Measurements from ENCODE around the gene EVL.

DNA sequence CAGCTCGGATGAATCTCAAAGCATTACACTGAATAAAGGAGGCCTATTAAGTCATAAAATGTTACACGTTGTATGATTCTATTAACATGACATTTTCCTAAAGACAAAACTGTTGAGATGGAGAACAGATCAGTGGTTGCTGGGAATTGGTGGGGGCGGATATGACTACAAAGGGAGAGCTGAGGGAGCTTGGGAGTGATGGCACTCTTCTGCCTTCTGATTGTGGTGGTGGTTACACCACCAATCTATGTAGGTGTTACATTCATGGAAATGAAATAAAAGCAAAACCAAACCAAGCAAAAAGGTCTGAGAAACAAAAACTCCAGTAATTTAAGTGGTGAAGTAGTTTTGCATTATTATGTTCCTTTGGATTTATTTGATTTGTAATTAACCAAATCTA, 16.4 kb upstream of the EVL start:
- TF ChIP-seq POLR2A (IDR thresholded peaks at IDR 0.05) (no peak), CTCF (IDR thresholded peaks at IDR 0.05) (no peak)

Measured in prostate gland (tissue), 2 donors.